Ishikawa (cell line): ENCODE measurements around the gene GTF3C1.

Source experiments
- CEBPB ChIP-seq: IDR thresholded peaks from 2 replicates; pipeline ENCODE4 v1.6.1; 2012
- CREB1 ChIP-seq: IDR thresholded peaks from 2 replicates; pipeline ENCODE4 v1.6.1; 2012; ENCODE audit warnings: low read depth
- EP300 ChIP-seq: IDR thresholded peaks from 2 replicates; pipeline ENCODE4 v1.6.1; 2012; ENCODE audit warnings: borderline replicate concordance
- FOXM1 ChIP-seq: IDR thresholded peaks from 2 replicates; pipeline ENCODE4 v1.6.1; 2012; ENCODE audit warnings: low read depth, borderline replicate concordance
- REST ChIP-seq: IDR thresholded peaks from 2 replicates; pipeline ENCODE4 v1.6.1; 2012; ENCODE audit warnings: low read depth, mild to moderate bottlenecking
- TAF1 ChIP-seq: IDR thresholded peaks from 2 replicates; pipeline ENCODE4 v1.6.1; 2012; ENCODE audit warnings: low read depth, mild to moderate bottlenecking
- TEAD4 ChIP-seq: IDR thresholded peaks from 2 replicates; pipeline ENCODE4 v1.6.1; 2012
- YY1 ChIP-seq: IDR thresholded peaks from 2 replicates; pipeline ENCODE4 v1.6.1; 2012; ENCODE audit warnings: low read depth

- no peak for TF ChIP-seq REST
- TF ChIP-seq CREB1: no peak
- no peak for TF ChIP-seq TAF1
- TF ChIP-seq TEAD4: no peak
- no peak for TF ChIP-seq EP300
- no peak for TF ChIP-seq YY1
- TF ChIP-seq CEBPB: no peak
- TF ChIP-seq FOXM1: no peak
Measured at GRCh38 chr16:27450196-27450549, 99.5 kb downstream of the GTF3C1 start.
